Epidermal melanocyte (primary cell): Measurements from ENCODE around the gene CREBL2.
A peak's percentile ranks its signal among the peaks of the same experiment; 100 is the strongest.
"Not testable (repeated sequence)": the region's sequence is repeated elsewhere in the genome, so short reads cannot be mapped to it uniquely, and the experiment has no call there.

Experiments
- DNase-seq: peaks from one replicate; pipeline ENCODE4 v3.0.0; 2011; ENCODE audit warnings: low spot score; ENCODE audit not compliant: insufficient read length

CREBL2 gene

GRCh38 chr12:12596598-12596997 is 15.1 kb upstream of the CREBL2 start:
- DNase-seq = not testable (repeated sequence)

GRCh38 chr12:12598864-12599263 is 12.8 kb upstream of the CREBL2 start:
- DNase-seq = no peak

- no peak for DNase-seq
Observed at GRCh38 chr12:12599750-12600643, 11.7 kb upstream of the CREBL2 start.

- no peak for DNase-seq
Observed at GRCh38 chr12:12600659-12601058, 11.0 kb upstream of the CREBL2 start.

- no peak for DNase-seq
Observed at GRCh38 chr12:12604740-12605139, 6.9 kb upstream of the CREBL2 start.

GRCh38 chr12:12606781-12607589 is 4.7 kb upstream of the CREBL2 start:
- no peak for DNase-seq

GRCh38 chr12:12608557-12608957 is 3.1 kb upstream of the CREBL2 start:
- DNase-seq = no peak

- no peak for DNase-seq
Observed at GRCh38 chr12:12609692-12610091, 2.0 kb upstream of the CREBL2 start.

- DNase-seq = no peak
Observed at GRCh38 chr12:12610711-12611110, 965 bp upstream of the CREBL2 start.

- peak; percentile 46 for DNase-seq
Observed at GRCh38 chr12:12612358-12612757, 682 bp downstream of the CREBL2 start.

- DNase-seq = no peak
Observed at GRCh38 chr12:12613344-12613743, 1.7 kb downstream of the CREBL2 start.

GRCh38 chr12:12614342-12614741 is 2.7 kb downstream of the CREBL2 start:
- no peak for DNase-seq

- DNase-seq = no peak
Observed at GRCh38 chr12:12616512-12617310, 5.0 kb downstream of the CREBL2 start.

- DNase-seq = not testable (repeated sequence)
Observed at GRCh38 chr12:12618064-12618463, 6.4 kb downstream of the CREBL2 start.

- no peak for DNase-seq
Observed at GRCh38 chr12:12620730-12621315, 9.1 kb downstream of the CREBL2 start.

- no peak for DNase-seq
Observed at GRCh38 chr12:12622418-12622817, 10.7 kb downstream of the CREBL2 start.

GRCh38 chr12:12624498-12624992 is 12.9 kb downstream of the CREBL2 start:
- no peak for DNase-seq

GRCh38 chr12:12626471-12626870 is 14.8 kb downstream of the CREBL2 start:
- no peak for DNase-seq

- DNase-seq = no peak
Observed at GRCh38 chr12:12627308-12627827, 15.7 kb downstream of the CREBL2 start.

GRCh38 chr12:12628013-12628412 is 16.3 kb downstream of the CREBL2 start:
- DNase-seq = no peak

GRCh38 chr12:12630850-12631249 is 19.2 kb downstream of the CREBL2 start:
- no peak for DNase-seq
